NOMO-1 treated with dmso at 0.1 percent for 144 hours (cell line): ENCODE measurements around the gene EPHA2.

Experiments used
- DNase-seq: peaks from one replicate; lab custom pipeline; 2025; ENCODE audit not compliant: unreplicated experiment; lab: John Stamatoyannopoulos, UW

Gene EPHA2

GRCh38 chr1:16076031-16076864 is 79.6 kb downstream of the EPHA2 start:
- no peak for DNase-seq

- DNase-seq = no peak
Observed at GRCh38 chr1:16075337-16076030, 80.4 kb downstream of the EPHA2 start.
